ENCODE results near the gene RPN2. TPM values are rescaled to one million over a fixed set of nuclear protein-coding genes. Genes with fewer than 3 reads are reported as not detected.

Gene RPN2
- total RNA-seq, 2 donors from 2014 or later: 112 to 178 TPM

- Mint-ChIP-seq H3K36me3 (ENCODE audit: low read depth) (no peaks in the 10 kb centered on the region), H3K27me3 (no peaks in the 10 kb centered on the region), H3K27ac (no peak overlapping the region), H3K9me3 (no peaks in the 10 kb centered on the region), H3K4me1 (no peaks in the 10 kb centered on the region), H3K4me3 (no peak overlapping the region)
- ATAC-seq (replicated peaks): no peak
These were observed 17.1 kb upstream of the RPN2 start for GRCh38 chr20:37161830-37162549.

- no peak for ATAC-seq (replicated peaks)
- H3K27me3 Mint-ChIP-seq: no peaks in the 10 kb centered on the region
These were observed 16.5 kb upstream of the RPN2 start for GRCh38 chr20:37162646-37163045.

GRCh38 chr20:37163832-37164554 lies 15.1 kb upstream of the RPN2 start:
- no peak for ATAC-seq (replicated peaks)
- Mint-ChIP-seq H3K27me3 (no peaks in the 10 kb centered on the region), H3K9me3 (no peaks in the 10 kb centered on the region), H3K27ac (no peak overlapping the region), H3K4me1 (no peaks in the 10 kb centered on the region), H3K4me3 (no peak overlapping the region), H3K36me3 (ENCODE audit: low read depth) (no peaks in the 10 kb centered on the region)

More at GRCh38 chr20:37162646-37163045, 16.5 kb upstream of the RPN2 start:
- Mint-ChIP-seq H3K36me3 (ENCODE audit: low read depth) (no peaks in the 10 kb centered on the region), H3K9me3 (no peaks in the 10 kb centered on the region), H3K27ac (no peak overlapping the region), H3K4me1 (no peaks in the 10 kb centered on the region), H3K4me3 (no peak overlapping the region)

- Mint-ChIP-seq H3K27me3 (no peaks in the 10 kb centered on the region), H3K9me3 (no peaks in the 10 kb centered on the region), H3K27ac (no peak overlapping the region)
These were observed 14.1 kb upstream of the RPN2 start for GRCh38 chr20:37165031-37165430.

GRCh38 chr20:37166867-37167266 lies 12.3 kb upstream of the RPN2 start:
- Mint-ChIP-seq H3K4me3 (no peak overlapping the region), H3K36me3 (ENCODE audit: low read depth) (no peaks in the 10 kb centered on the region), H3K9me3 (no peaks in the 10 kb centered on the region), H3K4me1 (no peaks in the 10 kb centered on the region), H3K27ac (no peak overlapping the region), H3K27me3 (no peaks in the 10 kb centered on the region)
- no peak for ATAC-seq (replicated peaks)

More at GRCh38 chr20:37165031-37165430, 14.1 kb upstream of the RPN2 start:
- no peaks in the 10 kb centered on the region for H3K4me1 Mint-ChIP-seq
- no peak overlapping the region for H3K4me3 Mint-ChIP-seq
- no peaks in the 10 kb centered on the region for H3K36me3 Mint-ChIP-seq (ENCODE audit: low read depth)
- ATAC-seq (replicated peaks): no peak

- Mint-ChIP-seq H3K4me3 (no peak overlapping the region), H3K27me3 (peaks cover 4% of the 10 kb centered on the region), H3K36me3 (ENCODE audit: low read depth) (no peaks in the 10 kb centered on the region), H3K27ac (no peak overlapping the region), H3K4me1 (no peaks in the 10 kb centered on the region), H3K9me3 (no peaks in the 10 kb centered on the region)
- no peak for ATAC-seq (replicated peaks)
These were observed 6.3 kb upstream of the RPN2 start for GRCh38 chr20:37172836-37173235.

GRCh38 chr20:37179683-37180524 lies 774 bp downstream of the RPN2 start:
- Mint-ChIP-seq H3K9me3 (no peaks in the 10 kb centered on the region), H3K4me1 (peaks cover 30% of the 10 kb centered on the region), H3K27ac (peak overlapping the region; percentile 90), H3K27me3 (no peaks in the 10 kb centered on the region), H3K36me3 (ENCODE audit: low read depth) (peaks cover 46% of the 10 kb centered on the region), H3K4me3 (peak overlapping the region; percentile 83)
- peak; percentile 17 for ATAC-seq (replicated peaks)

GRCh38 chr20:37185686-37186085 lies 6.6 kb downstream of the RPN2 start:
- H3K36me3 Mint-ChIP-seq (ENCODE audit: low read depth): peaks cover 92% of the 10 kb centered on the region
- ATAC-seq (replicated peaks): no peak
- H3K27me3 Mint-ChIP-seq: no peaks in the 10 kb centered on the region
- H3K27ac Mint-ChIP-seq: peak overlapping the region; percentile 44
- H3K4me1 Mint-ChIP-seq: peaks cover 31% of the 10 kb centered on the region
- H3K9me3 Mint-ChIP-seq: no peaks in the 10 kb centered on the region
- H3K4me3 Mint-ChIP-seq: no peak overlapping the region

GRCh38 chr20:37188787-37189186 lies 9.7 kb downstream of the RPN2 start:
- peaks cover 37% of the 10 kb centered on the region for H3K4me1 Mint-ChIP-seq
- H3K9me3 Mint-ChIP-seq: no peaks in the 10 kb centered on the region
- peaks cover 88% of the 10 kb centered on the region for H3K36me3 Mint-ChIP-seq (ENCODE audit: low read depth)
- no peaks in the 10 kb centered on the region for H3K27me3 Mint-ChIP-seq
- no peak for ATAC-seq (replicated peaks)
- peak overlapping the region; percentile 6 for H3K27ac Mint-ChIP-seq
- H3K4me3 Mint-ChIP-seq: no peak overlapping the region

GRCh38 chr20:37189416-37190016 lies 10.4 kb downstream of the RPN2 start:
- ATAC-seq (replicated peaks): peak; percentile 43
- H3K4me1 Mint-ChIP-seq: peaks cover 37% of the 10 kb centered on the region
- H3K27me3 Mint-ChIP-seq: no peaks in the 10 kb centered on the region
- peaks cover 85% of the 10 kb centered on the region for H3K36me3 Mint-ChIP-seq (ENCODE audit: low read depth)
- H3K9me3 Mint-ChIP-seq: no peaks in the 10 kb centered on the region
- H3K27ac Mint-ChIP-seq: peak overlapping the region; percentile 6
- H3K4me3 Mint-ChIP-seq: peak overlapping the region; percentile 23

- peak overlapping the region; percentile 23 for H3K4me3 Mint-ChIP-seq
- ATAC-seq (replicated peaks): no peak
- H3K27me3 Mint-ChIP-seq: no peaks in the 10 kb centered on the region
- no peaks in the 10 kb centered on the region for H3K9me3 Mint-ChIP-seq
- no peak overlapping the region for H3K27ac Mint-ChIP-seq
- H3K36me3 Mint-ChIP-seq (ENCODE audit: low read depth): peaks cover 85% of the 10 kb centered on the region
- peaks cover 42% of the 10 kb centered on the region for H3K4me1 Mint-ChIP-seq
These were observed 11.4 kb downstream of the RPN2 start for GRCh38 chr20:37190354-37191112.

- Mint-ChIP-seq H3K27me3 (no peaks in the 10 kb centered on the region), H3K9me3 (no peaks in the 10 kb centered on the region), H3K4me3 (peak overlapping the region; percentile 28), H3K36me3 (ENCODE audit: low read depth) (peaks cover 87% of the 10 kb centered on the region), H3K4me1 (peaks cover 52% of the 10 kb centered on the region), H3K27ac (peak overlapping the region; percentile 46)
- ATAC-seq (replicated peaks): peak; percentile 81
These were observed 13.2 kb downstream of the RPN2 start for GRCh38 chr20:37192137-37192854.

- peaks cover 52% of the 10 kb centered on the region for H3K4me1 Mint-ChIP-seq
- H3K36me3 Mint-ChIP-seq (ENCODE audit: low read depth): peaks cover 87% of the 10 kb centered on the region
- H3K27ac Mint-ChIP-seq: peak overlapping the region; percentile 46
- H3K4me3 Mint-ChIP-seq: peak overlapping the region; percentile 44
- no peaks in the 10 kb centered on the region for H3K9me3 Mint-ChIP-seq
- ATAC-seq (replicated peaks): no peak
- no peaks in the 10 kb centered on the region for H3K27me3 Mint-ChIP-seq
These were observed 14.1 kb downstream of the RPN2 start for GRCh38 chr20:37193226-37193625.
